Cardiac fibroblast (primary cell): Measurements from ENCODE around the gene CYP26C1.

ENCODE experiments used
- DNase-seq, 2 donors: peaks; one replicate each; pipeline versions ENCODE4 v3.0.0 to v3.0.0-alpha.2; 2010; ENCODE audit warnings: low read depth in 2 of 2
- H3K4me3 ChIP-seq, 2 donors: replicated peaks in 1 of 2; 1 replicate in 1 of 2; 2 replicates in 1 of 2; pipeline ENCODE4 v1.5.1; 2011; ENCODE audit warnings: low read depth in 2 of 2, low read length in 2 of 2, mild to moderate bottlenecking in 2 of 2, moderate library complexity in 1 of 2
- TF ChIP-seq, protein P1 (sequence below): IDR thresholded peaks from one replicate; pipeline ENCODE4 v1.5.1; 2011; ENCODE audit warnings: low read depth, mild to moderate bottlenecking, low read length, inconsistent platforms

CYP26C1 gene

DNA sequence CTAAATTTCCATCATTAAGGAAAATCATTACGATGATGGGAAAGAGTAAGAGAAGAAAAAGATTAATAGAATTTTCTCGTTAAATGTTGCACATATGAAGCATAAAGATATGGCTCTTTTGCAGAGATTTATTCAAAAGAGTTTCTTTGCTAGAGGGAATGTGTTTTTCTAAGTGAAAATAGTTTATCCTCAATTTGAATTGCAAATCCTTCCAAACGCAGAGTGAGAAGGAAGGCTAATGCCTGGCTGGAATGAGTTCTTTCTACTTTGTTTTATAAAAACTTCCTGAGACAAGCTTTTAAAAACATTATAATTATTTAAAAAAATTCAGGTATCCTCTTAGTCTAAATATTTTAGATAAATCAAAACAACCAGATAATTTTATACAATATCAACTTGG lies 27.2 kb downstream of the CYP26C1 start:
- TF ChIP-seq, protein P1, sequence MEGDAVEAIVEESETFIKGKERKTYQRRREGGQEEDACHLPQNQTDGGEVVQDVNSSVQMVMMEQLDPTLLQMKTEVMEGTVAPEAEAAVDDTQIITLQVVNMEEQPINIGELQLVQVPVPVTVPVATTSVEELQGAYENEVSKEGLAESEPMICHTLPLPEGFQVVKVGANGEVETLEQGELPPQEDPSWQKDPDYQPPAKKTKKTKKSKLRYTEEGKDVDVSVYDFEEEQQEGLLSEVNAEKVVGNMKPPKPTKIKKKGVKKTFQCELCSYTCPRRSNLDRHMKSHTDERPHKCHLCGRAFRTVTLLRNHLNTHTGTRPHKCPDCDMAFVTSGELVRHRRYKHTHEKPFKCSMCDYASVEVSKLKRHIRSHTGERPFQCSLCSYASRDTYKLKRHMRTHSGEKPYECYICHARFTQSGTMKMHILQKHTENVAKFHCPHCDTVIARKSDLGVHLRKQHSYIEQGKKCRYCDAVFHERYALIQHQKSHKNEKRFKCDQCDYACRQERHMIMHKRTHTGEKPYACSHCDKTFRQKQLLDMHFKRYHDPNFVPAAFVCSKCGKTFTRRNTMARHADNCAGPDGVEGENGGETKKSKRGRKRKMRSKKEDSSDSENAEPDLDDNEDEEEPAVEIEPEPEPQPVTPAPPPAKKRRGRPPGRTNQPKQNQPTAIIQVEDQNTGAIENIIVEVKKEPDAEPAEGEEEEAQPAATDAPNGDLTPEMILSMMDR: no peak
- no peak overlapping the region for H3K4me3 ChIP-seq
- DNase-seq: no peak

DNA sequence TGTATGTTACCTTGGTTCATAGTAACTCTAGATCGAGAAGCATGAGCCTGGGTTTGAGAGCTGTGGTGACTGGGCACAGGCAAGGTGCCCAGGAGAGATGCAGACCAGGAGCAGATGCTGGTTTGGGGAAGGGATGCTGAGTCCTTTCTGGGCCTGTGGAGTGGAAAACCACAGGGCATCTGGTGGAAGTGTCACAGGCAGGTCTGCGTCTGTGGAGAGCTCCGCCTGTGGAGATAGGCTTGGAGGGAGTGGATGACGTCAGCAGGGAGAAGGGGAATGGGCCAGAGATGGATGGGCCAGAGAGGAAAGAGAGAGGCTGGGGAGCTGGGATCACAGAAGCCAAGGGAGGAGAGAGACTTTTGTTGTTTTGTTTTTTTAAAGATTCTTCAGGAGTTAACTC lies 27.9 kb downstream of the CYP26C1 start:
- no peak for DNase-seq
- TF ChIP-seq, protein P1: no peak

DNA sequence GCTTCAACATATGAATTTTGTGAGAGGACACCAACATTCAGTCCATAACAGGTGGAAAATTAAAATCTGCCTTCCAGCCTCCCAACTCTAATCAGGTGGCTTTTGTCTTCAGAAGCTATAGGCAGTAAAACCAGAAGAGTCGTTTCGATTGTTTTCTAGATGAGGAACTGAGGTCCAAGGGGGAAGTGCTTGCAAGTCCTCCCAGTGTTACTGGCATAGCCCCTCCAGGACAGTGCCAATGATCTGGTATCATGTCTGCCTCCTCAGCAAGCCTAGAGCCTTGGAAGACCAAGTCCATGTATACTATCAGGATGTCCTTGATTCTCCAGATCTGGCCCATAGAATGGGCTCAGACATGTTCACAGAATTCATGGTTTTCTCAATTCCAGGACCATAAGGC lies 30.0 kb downstream of the CYP26C1 start:
- H3K4me3 ChIP-seq: no peak overlapping the region
- no peak for DNase-seq
- TF ChIP-seq, protein P1: no peak

More for the DNA sequence above, 27.9 kb downstream of the CYP26C1 start:
- no peak overlapping the region for H3K4me3 ChIP-seq

DNA sequence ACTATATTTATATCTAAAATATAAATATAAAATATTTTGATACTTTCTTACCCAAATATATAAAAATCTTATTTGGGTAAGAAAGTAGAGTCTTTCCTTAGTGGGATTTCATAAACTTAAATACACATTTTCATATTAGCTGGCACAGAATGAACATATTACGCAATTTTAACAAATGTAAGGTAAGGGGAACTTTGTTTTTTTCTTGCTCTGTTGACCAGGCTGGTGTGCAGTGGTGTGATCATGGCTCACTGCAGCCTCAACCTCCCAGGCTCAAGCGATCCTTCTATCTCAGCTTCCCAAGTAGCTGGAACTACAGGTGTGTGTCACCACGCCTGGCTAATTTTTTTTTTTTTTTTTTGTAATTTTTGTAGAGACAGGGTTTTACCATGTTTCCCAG lies 31.4 kb downstream of the CYP26C1 start:
- DNase-seq: no peak
- TF ChIP-seq, protein P1: no peak
- no peak overlapping the region for H3K4me3 ChIP-seq

DNA sequence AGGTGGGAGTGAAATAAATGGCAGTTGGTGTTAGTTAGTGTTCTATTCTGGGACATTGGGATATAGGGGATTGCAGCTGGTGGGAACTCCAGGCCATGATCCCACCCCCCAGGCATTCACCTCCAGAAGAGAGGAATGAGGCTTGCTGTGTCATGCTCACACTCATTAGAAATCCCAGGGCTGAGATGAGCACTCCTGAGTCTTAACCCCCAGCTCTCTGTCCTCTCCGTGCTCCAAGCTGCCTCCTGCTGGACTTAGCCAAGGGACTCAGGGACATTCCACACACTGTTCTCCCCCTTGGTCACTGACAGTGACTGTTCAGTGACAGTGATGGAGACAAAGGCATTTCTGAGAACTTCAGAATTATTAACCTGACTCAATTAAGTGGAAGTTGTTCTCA lies 34.6 kb downstream of the CYP26C1 start:
- TF ChIP-seq, protein P1: peak; percentile 11
- no peak overlapping the region for H3K4me3 ChIP-seq
- no peak for DNase-seq

DNA sequence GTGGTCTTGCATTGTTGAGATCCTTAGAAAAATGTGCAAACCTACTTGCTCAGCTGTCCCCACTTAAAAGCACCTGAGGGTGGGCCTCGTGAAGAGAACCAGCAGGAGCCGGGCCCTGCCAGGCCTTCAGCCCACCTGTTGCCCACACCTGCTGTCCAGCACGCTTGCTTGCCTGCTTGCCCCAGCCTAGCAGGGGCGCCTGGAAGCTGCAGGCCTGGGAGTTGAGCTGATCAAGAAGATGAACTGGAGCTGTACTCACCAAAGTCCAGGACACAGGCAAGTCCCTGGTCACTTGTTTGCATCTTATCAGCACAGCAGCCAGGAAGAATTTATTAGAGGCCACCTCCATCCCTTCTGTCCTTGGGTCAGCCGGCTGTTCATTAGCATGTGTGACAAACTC lies 36.3 kb downstream of the CYP26C1 start:
- no peak overlapping the region for H3K4me3 ChIP-seq
- TF ChIP-seq, protein P1: no peak
- DNase-seq: no peak

DNA sequence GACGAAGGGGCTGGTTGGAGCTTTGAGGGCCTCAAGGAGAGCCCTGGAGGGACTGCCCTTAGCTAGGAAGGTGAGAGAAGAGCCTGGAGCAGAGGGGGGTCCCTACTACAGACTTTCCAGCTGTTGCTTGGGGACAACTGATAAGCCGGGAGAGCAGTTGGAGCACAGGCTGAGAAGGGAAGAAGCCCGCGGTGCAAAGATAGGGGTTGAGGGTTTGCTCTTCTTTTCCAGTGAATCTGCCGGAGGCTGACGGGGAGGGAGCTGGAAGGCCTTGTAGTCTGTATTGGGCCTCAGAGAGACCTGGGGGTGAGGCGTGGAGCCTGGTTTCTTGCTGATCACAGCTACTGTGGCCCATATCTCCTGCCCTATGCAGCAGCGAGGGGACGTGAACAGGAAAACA lies 36.8 kb downstream of the CYP26C1 start:
- TF ChIP-seq, protein P1: no peak
- no peak overlapping the region for H3K4me3 ChIP-seq
- no peak for DNase-seq
